K562 (cell line): ENCODE data around the gene WASF2. TPM values are rescaled to one million over a fixed set of nuclear protein-coding genes. Genes with fewer than 3 reads are reported as not detected.

Experiments used
- AFF1 ChIP-seq, 2 experiments: fragments of 450-650 bp; IDR thresholded peaks; 2 replicates each; pipeline ENCODE4 v1.6.1; 2018; ENCODE audit warnings: mild to moderate bottlenecking in 2 of 2, low read depth in 1 of 2; ENCODE audit not compliant: partially characterized antibody in 2 of 2
- BHLHE40 ChIP-seq: IDR thresholded peaks from 2 replicates; pipeline ENCODE4 v1.6.1; 2011; ENCODE audit warnings: low read length, improper control_type of control experiment
- CCNT2 ChIP-seq: IDR thresholded peaks from 2 replicates; pipeline ENCODE4 v1.6.1; 2011; ENCODE audit warnings: borderline replicate concordance, low read depth, mild to moderate bottlenecking, moderate library complexity, mixed read lengths, low read length; ENCODE audit not compliant: insufficient read length; ENCODE audit errors: extremely low read depth
- CTCFL ChIP-seq: IDR thresholded peaks from 2 replicates; pipeline ENCODE4 v1.6.1; 2011; ENCODE audit warnings: borderline replicate concordance, low read depth, mild to moderate bottlenecking, moderate library complexity, low read length; ENCODE audit not compliant: insufficient read depth, poor library complexity, severe bottlenecking
- DEAF1 ChIP-seq: fragments of 450-650 bp; formaldehyde crosslinking; IDR thresholded peaks from 2 replicates; pipeline ENCODE4 v1.4.0; 2020; ENCODE audit warnings: mild to moderate bottlenecking, moderate library complexity
- FOXM1 ChIP-seq, 2 experiments: fragments of 450-650 bp in 1 of 2; sonication (generic) in 1 of 2; formaldehyde crosslinking in 1 of 2; IDR thresholded peaks; 2 replicates each; pipeline versions ENCODE4 v1.6.1 to v1.9.0; 2017 to 2022; ENCODE audit warnings: low read depth in 2 of 2, mild to moderate bottlenecking in 2 of 2, missing genetic modification reagents in 1 of 2, moderate library complexity in 1 of 2
- KAT2B ChIP-seq: IDR thresholded peaks from one replicate; pipeline ENCODE4 v1.6.1; 2012; ENCODE audit warnings: low read depth, mild to moderate bottlenecking, control low read depth, inconsistent platforms, low read length, moderate library complexity
- SUPT5H ChIP-seq: fragments of 450-650 bp; IDR thresholded peaks from 2 replicates; pipeline ENCODE4 v1.6.1; 2016
- ZNF280B ChIP-seq: fragments of 250-450 bp; sonication (Bioruptor Pico); IDR thresholded peaks from 2 replicates; pipeline ENCODE4 v1.5.1; 2021; ENCODE audit warnings: mild to moderate bottlenecking
- ZNF778 ChIP-seq: fragments of 450-650 bp; formaldehyde crosslinking; IDR thresholded peaks from 2 replicates; pipeline ENCODE4 v1.4.0; 2020; ENCODE audit warnings: mild to moderate bottlenecking, moderate library complexity
- polyA plus RNA-seq, 8 experiments: library from polyadenylated mRNA; depleted of rRNA in 4 of 8; stranded (reverse) in 5 of 8; unstranded in 3 of 8; fragments of >200 nt; fragmentation: Nextera tagmentation in 2 of 8; fragmentation: Illumina TruSeq in 1 of 8; extraction: Ambion mirVana in 2 of 8; extraction: Trizol in 1 of 8; gene quantifications; 2 replicates each; pipeline versions ENCODE4 v1.2.1 to v1.2.3, GENCODE V29; 2011 to 2014; ENCODE audit warnings: inconsistent platforms in 1 of 8, missing spikeins in 1 of 8
- total RNA-seq, 7 experiments: library from RNA; depleted of rRNA in 6 of 7; stranded (reverse); fragments of >200 nt in 6 of 7; fragmentation: Illumina TruSeq in 2 of 7; extraction: Trizol in 2 of 7; gene quantifications; 2 replicates each; pipeline versions ENCODE4 v1.2.1 to v1.2.3, GENCODE V29; 2011 to 2021; ENCODE audit warnings: low replicate concordance in 1 of 7
- TF ChIP-seq, protein P1 (sequence below): fragments of 250-450 bp; sonication (Bioruptor Pico); IDR thresholded peaks from 2 replicates; pipeline ENCODE4 v1.5.0; 2021; ENCODE audit warnings: mild to moderate bottlenecking, borderline replicate concordance
- TF ChIP-seq, protein P2 (sequence below): sonication (generic); formaldehyde crosslinking; IDR thresholded peaks from 2 replicates; pipeline ENCODE4 v1.9.0; 2022; ENCODE audit warnings: mild to moderate bottlenecking, missing genetic modification reagents

WASF2 gene
- total and polyA plus RNA-seq, 9 of the 15 experiments (the other 6 are each of a cell fraction or from before 2014, with no cell fraction given), result 8.2 to 163 (median 31.2) TPM

DNA sequence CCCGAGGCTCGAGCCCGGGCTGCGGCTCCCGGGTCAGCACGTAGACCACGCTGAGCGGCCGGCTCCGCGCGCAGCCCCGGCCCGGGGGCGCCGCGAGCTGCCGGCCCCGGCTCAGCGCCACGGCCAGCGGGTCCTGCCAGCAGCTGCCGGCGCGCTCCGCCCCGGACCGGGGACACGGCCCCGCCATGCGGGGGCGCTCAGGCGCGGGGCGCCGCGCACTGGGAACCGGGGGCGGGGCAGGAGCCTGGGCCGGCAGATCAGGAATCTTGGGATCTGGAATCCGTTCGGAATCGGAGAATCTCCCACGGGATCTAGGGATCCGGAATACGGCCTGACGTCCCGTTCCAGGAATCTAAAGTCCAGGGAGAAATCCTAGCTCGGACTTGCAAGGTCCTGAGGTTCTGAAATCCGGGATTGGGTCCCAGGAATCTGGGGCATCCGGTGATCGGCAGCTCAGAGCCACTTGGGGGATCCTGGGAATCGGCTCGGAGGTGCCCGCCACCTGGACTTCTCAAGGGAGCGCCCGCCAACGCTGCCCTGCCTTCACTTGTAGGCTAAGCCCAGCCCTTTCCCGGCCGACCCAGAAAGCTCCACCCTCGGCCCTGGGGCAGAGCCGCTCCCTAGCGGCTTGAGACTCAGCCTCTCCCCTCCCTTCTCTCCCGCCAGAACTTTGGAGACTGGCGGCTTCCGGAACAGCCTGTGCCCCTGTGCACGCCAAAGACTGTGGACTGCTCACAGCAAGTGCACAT, 123.4 kb downstream of the WASF2 start, which contains the start of gene MAP3K6 (continued):
- TF ChIP-seq BHLHE40 (no peak), DEAF1 (CRISPR knock-in tag) (peak; percentile 36; the same call in 1 of the 2 replicates), KAT2B (no peak), FOXM1 (IDR thresholded peaks at IDR 0.05; ENCODE audit: low read depth) (no peak), FOXM1 (CRISPR knock-in tag; IDR thresholded peaks at IDR 0.05; ENCODE audit: low read depth) (0 out of 2 replicates have a peak, but pooled peaks have one; percentile 1), ZNF280B (no peak), SUPT5H (peak; percentile 55), AFF1 (IDR thresholded peaks at IDR 0.05; ENCODE audit: low read depth in 1 of 2, partially characterized antibody in 2 of 2) (no peak), CTCFL (peak; percentile 99), CCNT2 (peak; percentile 95), ZNF778 (no peak)
- TF ChIP-seq, protein P1, sequence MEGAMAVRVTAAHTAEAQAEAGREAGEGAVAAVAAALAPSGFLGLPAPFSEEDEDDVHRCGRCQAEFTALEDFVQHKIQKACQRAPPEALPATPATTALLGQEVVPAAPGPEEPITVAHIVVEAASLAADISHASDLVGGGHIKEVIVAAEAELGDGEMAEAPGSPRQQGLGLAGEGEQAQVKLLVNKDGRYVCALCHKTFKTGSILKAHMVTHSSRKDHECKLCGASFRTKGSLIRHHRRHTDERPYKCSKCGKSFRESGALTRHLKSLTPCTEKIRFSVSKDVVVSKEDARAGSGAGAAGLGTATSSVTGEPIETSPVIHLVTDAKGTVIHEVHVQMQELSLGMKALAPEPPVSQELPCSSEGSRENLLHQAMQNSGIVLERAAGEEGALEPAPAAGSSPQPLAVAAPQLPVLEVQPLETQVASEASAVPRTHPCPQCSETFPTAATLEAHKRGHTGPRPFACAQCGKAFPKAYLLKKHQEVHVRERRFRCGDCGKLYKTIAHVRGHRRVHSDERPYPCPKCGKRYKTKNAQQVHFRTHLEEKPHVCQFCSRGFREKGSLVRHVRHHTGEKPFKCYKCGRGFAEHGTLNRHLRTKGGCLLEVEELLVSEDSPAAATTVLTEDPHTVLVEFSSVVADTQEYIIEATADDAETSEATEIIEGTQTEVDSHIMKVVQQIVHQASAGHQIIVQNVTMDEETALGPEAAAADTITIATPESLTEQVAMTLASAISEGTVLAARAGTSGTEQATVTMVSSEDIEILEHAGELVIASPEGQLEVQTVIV (CRISPR knock-in tag), result no peak
- TF ChIP-seq, protein P2, sequence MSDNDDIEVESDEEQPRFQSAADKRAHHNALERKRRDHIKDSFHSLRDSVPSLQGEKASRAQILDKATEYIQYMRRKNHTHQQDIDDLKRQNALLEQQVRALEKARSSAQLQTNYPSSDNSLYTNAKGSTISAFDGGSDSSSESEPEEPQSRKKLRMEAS, result peak; percentile 48
